OCI-LY7 (cell line): ENCODE data around the gene APOA1. TPM values are rescaled to one million over a fixed set of nuclear protein-coding genes. Genes with fewer than 3 reads are reported as not detected.

ENCODE experiments used
- BruUV-seq: library from RNA; stranded (reverse); fragments of 400-500 nt; replicated peaks from 2 replicates; lab custom pipeline; 2021; lab: Mats Ljungman, UMichigan
- CTCF ChIA-PET: fragments of 300-600 bp; sonication (Branson Sonifier 250); formaldehyde crosslinking; loops from one replicate; lab custom pipeline; 2022; ENCODE audit warnings: antibody characterized with exemption; ENCODE audit not compliant: unreplicated experiment; lab: Charles Lee
- POLR2A ChIA-PET: fragments of 300-600 bp; sonication (Branson Sonifier 250); formaldehyde crosslinking; loops from one replicate; lab custom pipeline; 2022; ENCODE audit warnings: antibody characterized with exemption; lab: Charles Lee
- DNase-seq: peaks from one replicate; pipeline ENCODE4 v3.0.0-alpha.2; 2015; ENCODE audit warnings: low spot score
- H2AFZ ChIP-seq: fragments of 200-600 bp; sonication (generic), shearing (Covaris generic); 2 replicates; pipeline ENCODE4 v1.6.1; 2014; ENCODE audit warnings: mild to moderate bottlenecking, antibody characterized with exemption, low read length, moderate library complexity
- H3K27ac ChIP-seq: fragments of 200-600 bp; sonication (generic); 2 replicates; pipeline ENCODE4 v1.5.1; 2014; ENCODE audit warnings: mixed run types, low read depth, mild to moderate bottlenecking, moderate library complexity, low read length, inconsistent platforms; ENCODE audit not compliant: poor library complexity, severe bottlenecking
- H3K36me3 ChIP-seq: fragments of 200-600 bp; sonication (generic); 2 replicates; pipeline ENCODE4 v1.6.1; 2014; ENCODE audit warnings: mild to moderate bottlenecking, antibody characterized with exemption, low read length, moderate library complexity, mixed read lengths; ENCODE audit not compliant: insufficient read depth
- H3K4me1 ChIP-seq: fragments of 200-600 bp; sonication (generic); 2 replicates; pipeline ENCODE4 v1.5.1; 2014; ENCODE audit warnings: mild to moderate bottlenecking, low read length; ENCODE audit not compliant: insufficient read depth, poor library complexity, severe bottlenecking
- H3K4me2 ChIP-seq: fragments of 200-600 bp; sonication (generic); 2 replicates; pipeline ENCODE4 v1.6.1; 2014; ENCODE audit warnings: mild to moderate bottlenecking, low read length
- H3K4me3 ChIP-seq: fragments of 200-600 bp; sonication (generic); 2 replicates; pipeline ENCODE4 v1.5.1; 2014; ENCODE audit warnings: mild to moderate bottlenecking, low read depth, low read length; ENCODE audit not compliant: poor library complexity, severe bottlenecking
- H3K79me2 ChIP-seq: fragments of 200-600 bp; sonication (generic); 2 replicates; pipeline ENCODE4 v1.6.1; 2016; ENCODE audit warnings: low read depth, mild to moderate bottlenecking, low read length, moderate library complexity, mixed read lengths; ENCODE audit not compliant: insufficient read depth
- H3K9me2 ChIP-seq: fragments of 200-600 bp; sonication (generic); 2 replicates; pipeline ENCODE4 v1.6.1; 2016; ENCODE audit warnings: mild to moderate bottlenecking, low read length, mixed read lengths; ENCODE audit not compliant: insufficient read depth
- H3K9me3 ChIP-seq: fragments of 200-600 bp; sonication (generic); 2 replicates; pipeline ENCODE4 v1.6.1; 2014; ENCODE audit warnings: mild to moderate bottlenecking, mixed run types, low read length, mixed read lengths
- H4K20me1 ChIP-seq: fragments of 200-600 bp; sonication (generic); 2 replicates; pipeline ENCODE4 v1.6.1; 2014; ENCODE audit warnings: mild to moderate bottlenecking, antibody characterized with exemption, low read length, moderate library complexity, mixed read lengths; ENCODE audit not compliant: insufficient read depth
- CTCF ChIP-seq: fragments of 200-600 bp; sonication (generic); conservative IDR thresholded peaks from 2 replicates; pipeline ENCODE4 v1.5.1; 2014; ENCODE audit warnings: mild to moderate bottlenecking, antibody characterized with exemption, low read length, moderate library complexity, mixed read lengths
- EZH2phosphoT487 ChIP-seq: fragments of 200-600 bp; sonication (generic); IDR thresholded peaks from 2 replicates; pipeline ENCODE4 v1.6.1; 2018; ENCODE audit warnings: low read depth, borderline replicate concordance, mild to moderate bottlenecking, mixed run types, antibody characterized with exemption, low read length, moderate library complexity, mixed read lengths
- intact Hi-C: fragments of 100-400 bp; cut with micrococcal nuclease; formaldehyde crosslinking; loops from one replicate; pipeline ENCODE4 v1.10.0; 2022; ENCODE audit not compliant: unreplicated experiment
- total RNA-seq, 2 experiments: library from RNA; depleted of rRNA in 1 of 2; stranded (reverse); fragments of >200 nt in 1 of 2; shearing (Covaris generic) in 1 of 2; gene quantifications; 2 replicates each; pipeline ENCODE4 v1.2.3, GENCODE V29; 2014 to 2022

Gene APOA1
- total RNA-seq, 2 experiments from 2014 or later = 0.22 TPM; not detected in 1

GRCh38 chr11:116796548-116796947 lies 40.9 kb downstream of the APOA1 start:
- Histone ChIP-seq H4K20me1 (no peaks in the 10 kb centered on the region), H3K27ac (no peak overlapping the region), H3K4me2 (no peak overlapping the region), H3K9me3 (no peaks in the 10 kb centered on the region), H2AFZ (no peak overlapping the region), H3K4me1 (no peaks in the 10 kb centered on the region), H3K4me3 (no peak overlapping the region), H3K36me3 (no peaks in the 10 kb centered on the region), H3K79me2 (no peaks in the 10 kb centered on the region), H3K9me2 (no peaks in the 10 kb centered on the region)
- POLR2A ChIA-PET = no interaction called here
- BruUV-seq = no TSS peak
- CTCF ChIA-PET = no interaction called here
- TF ChIP-seq EZH2phosphoT487 (no peak), CTCF (no peak)
- intact Hi-C loops = no loop called here
- no peak for DNase-seq

GRCh38 chr11:116794851-116795250 lies 42.6 kb downstream of the APOA1 start:
- no peaks in the 10 kb centered on the region for H3K9me2 ChIP-seq
- intact Hi-C loops = loop anchor here (5.0 kb wide), 2 partner anchors 42 to 332 kb away; partner anchors contain the start of gene APOA1
- no peaks in the 10 kb centered on the region for H4K20me1 ChIP-seq
- H3K79me2 ChIP-seq = no peaks in the 10 kb centered on the region
- H3K36me3 ChIP-seq = no peaks in the 10 kb centered on the region
- H3K4me1 ChIP-seq = no peaks in the 10 kb centered on the region
- ChIA-PET POLR2A (no interaction called here), CTCF (no interaction called here)
- no peak for DNase-seq
- no peak overlapping the region for H2AFZ ChIP-seq
- H3K4me2 ChIP-seq = no peak overlapping the region
- H3K9me3 ChIP-seq = no peaks in the 10 kb centered on the region
- TF ChIP-seq EZH2phosphoT487 (no peak), CTCF (no peak)
- H3K4me3 ChIP-seq = no peak overlapping the region
- no TSS peak for BruUV-seq
- no peak overlapping the region for H3K27ac ChIP-seq

- Histone ChIP-seq H3K4me1 (peaks cover 7% of the 10 kb centered on the region), H3K4me3 (no peak overlapping the region), H4K20me1 (no peaks in the 10 kb centered on the region), H3K27ac (no peak overlapping the region), H3K36me3 (no peaks in the 10 kb centered on the region), H3K9me2 (no peaks in the 10 kb centered on the region), H3K79me2 (no peaks in the 10 kb centered on the region), H3K9me3 (no peaks in the 10 kb centered on the region), H3K4me2 (no peak overlapping the region), H2AFZ (peak overlapping the region; percentile 77)
- no TSS peak for BruUV-seq
- CTCF ChIA-PET = interaction anchor here (1.2 kb wide), 1 partner anchor 42 kb away, joined by 3 read pairs; no protein-coding TSS in a partner anchor
- DNase-seq = peak; percentile 11
- intact Hi-C loops = loop anchor here (5.0 kb wide), 2 partner anchors 44 to 334 kb away; partner anchors contain the start of gene APOA1
- no peak for TF ChIP-seq EZH2phosphoT487
- no peak for TF ChIP-seq CTCF
- POLR2A ChIA-PET = interaction anchor here (0.6 to 1.3 kb wide), 3 partner anchors 33 to 408 kb away, joined by 3 to 4 read pairs (median 4); no protein-coding TSS in a partner anchor
These were observed 43.7 kb downstream of the APOA1 start for GRCh38 chr11:116793772-116794097.
